Erythroblast (primary cell): ENCODE data around the gene SPTLC2.
"Not testable (repeated sequence)": the region's sequence is repeated elsewhere in the genome, so short reads cannot be mapped to it uniquely, and the experiment has no call there.

Source experiments
- DNase-seq, 2 experiments: peaks; one replicate each; lab custom pipeline; 2025; lab: John Stamatoyannopoulos, UW
- GATA1 ChIP-seq: IDR thresholded peaks from 2 replicates; pipeline ENCODE4 v1.6.1; 2011; ENCODE audit warnings: low read depth, mild to moderate bottlenecking, control low read depth, low read length, moderate library complexity
- POLR2A ChIP-seq: IDR thresholded peaks from 2 replicates; pipeline ENCODE4 v1.6.1; 2011; ENCODE audit warnings: mild to moderate bottlenecking, low read length

Gene SPTLC2

DNA sequence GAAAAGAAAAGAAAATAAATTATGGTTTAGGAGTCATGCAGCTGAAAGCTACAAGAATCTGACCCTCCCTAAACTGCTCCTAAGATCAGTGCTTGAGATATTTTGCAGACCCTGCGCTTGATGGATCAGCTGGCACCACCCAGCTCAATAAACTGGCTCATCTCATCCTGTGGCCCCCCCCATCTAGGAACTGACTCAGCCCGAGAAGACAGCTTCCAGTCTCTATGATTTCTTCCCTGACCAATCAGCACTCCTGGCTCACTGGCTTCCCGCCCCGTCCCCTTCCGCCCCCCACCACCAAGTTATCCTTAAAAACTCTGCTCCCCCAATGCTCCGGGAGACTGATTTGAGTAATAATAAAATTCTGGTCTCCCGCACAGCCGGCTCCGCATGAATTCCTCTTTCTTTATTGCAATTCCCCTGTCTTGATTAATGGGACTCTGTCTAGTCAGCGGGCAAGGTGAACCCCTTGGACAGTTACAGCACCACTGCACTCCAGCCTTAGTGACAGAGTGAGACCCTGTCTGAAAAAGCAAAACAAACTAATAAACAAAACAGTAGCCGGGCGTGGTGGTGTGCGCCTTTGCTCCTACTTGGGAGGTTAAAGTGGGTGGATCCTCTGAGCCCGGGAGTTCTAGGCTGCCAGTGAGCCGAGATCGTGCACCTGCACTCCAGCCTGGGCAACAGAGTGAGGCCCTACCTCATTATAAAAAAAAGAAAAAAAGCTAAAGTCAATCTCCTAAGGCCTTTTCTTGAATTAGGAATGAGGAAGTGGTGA is 24.5 kb upstream of the SPTLC2 start:
- DNase-seq = peak; percentile 22 to 42

GRCh38 chr14:77638771-77639171 is 22.3 kb upstream of the SPTLC2 start:
- peak in 1 of 2 experiments; percentile 23 for DNase-seq
- TF ChIP-seq GATA1 (no peak), POLR2A (no peak)

More for the DNA sequence above, 24.5 kb upstream of the SPTLC2 start:
- TF ChIP-seq GATA1 = no peak
- no peak for TF ChIP-seq POLR2A

DNA sequence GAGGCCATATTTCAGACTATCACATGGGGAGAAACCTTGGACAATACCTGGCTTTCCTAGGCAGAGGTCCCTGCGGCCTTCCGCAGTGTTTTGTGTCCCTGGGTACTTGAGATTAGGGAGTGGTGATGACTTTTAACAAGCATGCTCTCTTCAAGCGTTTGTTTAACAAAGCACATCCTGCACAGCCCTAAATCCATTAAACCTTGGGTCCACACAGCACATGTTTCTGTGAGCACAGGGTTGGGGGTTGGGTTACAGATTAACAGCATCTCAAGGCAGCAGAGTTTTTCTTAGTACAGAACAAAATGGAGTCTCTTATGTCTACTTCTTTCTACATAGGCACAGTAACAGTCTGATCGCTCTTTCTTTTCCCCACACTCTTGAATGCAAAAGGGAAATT is 19.4 kb upstream of the SPTLC2 start:
- not testable (repeated sequence) for DNase-seq

- not testable (repeated sequence) for DNase-seq
These were observed 19.0 kb upstream of the SPTLC2 start for GRCh38 chr14:77635466-77635865.

DNA sequence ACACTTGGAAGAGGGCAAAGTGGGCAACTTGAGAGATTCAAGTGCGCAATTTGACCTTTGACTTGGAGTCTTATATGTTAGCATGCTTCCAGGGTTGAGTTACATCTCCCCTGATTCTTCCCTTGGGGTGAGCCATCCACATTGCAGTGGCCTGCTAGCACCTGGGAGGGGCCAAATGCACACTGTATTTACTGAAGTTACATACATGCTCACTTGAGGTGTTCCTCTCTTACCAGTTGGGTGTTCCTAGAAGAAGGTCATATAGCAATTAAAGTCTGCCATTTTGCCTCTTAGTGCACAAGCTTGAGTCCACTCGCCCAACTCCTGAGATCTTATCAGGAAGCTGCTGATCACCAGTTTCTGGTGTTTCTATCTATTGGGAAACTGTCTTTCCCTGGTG is 13.7 kb upstream of the SPTLC2 start:
- TF ChIP-seq GATA1 = no peak
- no peak for TF ChIP-seq POLR2A
- no peak for DNase-seq

DNA sequence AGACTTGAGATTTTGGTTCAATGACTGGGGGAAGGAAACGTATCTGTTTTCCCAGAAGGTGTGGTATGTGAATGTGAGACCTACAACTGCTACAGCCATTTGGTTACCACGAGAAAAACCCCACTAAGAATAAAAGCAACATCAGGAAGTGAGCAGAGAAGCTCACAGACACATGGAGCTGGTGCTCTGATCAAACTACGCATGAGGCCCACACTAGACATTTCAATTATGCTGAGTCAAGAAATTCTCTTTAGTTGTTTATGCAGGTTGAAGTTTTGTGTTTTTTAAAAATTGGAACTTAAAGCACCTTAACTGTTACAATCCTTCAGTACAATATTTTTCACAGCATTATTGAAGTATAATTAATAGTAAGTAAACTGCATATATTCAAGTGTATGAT is 8.9 kb upstream of the SPTLC2 start:
- no peak for DNase-seq
- no peak for TF ChIP-seq POLR2A
- TF ChIP-seq GATA1 = no peak

- TF ChIP-seq GATA1 = no peak
- no peak for TF ChIP-seq POLR2A
- DNase-seq = no peak
These were observed 6.8 kb upstream of the SPTLC2 start for GRCh38 chr14:77623201-77623600.

GRCh38 chr14:77622366-77622961 is 6.0 kb upstream of the SPTLC2 start:
- TF ChIP-seq GATA1 = no peak
- TF ChIP-seq POLR2A = no peak
- no peak for DNase-seq

GRCh38 chr14:77620222-77620870 is 3.9 kb upstream of the SPTLC2 start:
- DNase-seq = no peak
- no peak for TF ChIP-seq POLR2A
- TF ChIP-seq GATA1 = no peak

GRCh38 chr14:77618381-77618970 is 2.0 kb upstream of the SPTLC2 start:
- no peak for DNase-seq
- no peak for TF ChIP-seq POLR2A
- no peak for TF ChIP-seq GATA1

DNA sequence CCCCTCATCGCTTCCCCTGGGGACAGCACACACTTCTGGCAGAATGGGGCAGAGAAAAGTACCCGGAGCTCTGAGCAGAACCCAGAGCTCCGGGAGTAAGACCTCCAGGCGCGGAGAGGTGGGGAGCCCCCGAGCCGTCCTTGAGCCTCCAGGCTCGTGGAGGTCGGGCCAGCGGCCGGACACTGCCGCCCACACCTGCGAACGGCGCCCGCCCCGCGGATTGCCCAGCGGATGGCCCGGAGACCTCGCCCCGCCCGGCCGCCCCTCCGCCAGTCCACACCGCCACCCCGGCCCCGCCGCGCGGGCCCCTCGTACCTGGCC is 344 bp downstream of the SPTLC2 start:
- DNase-seq = no peak
- no peak for TF ChIP-seq GATA1

DNA sequence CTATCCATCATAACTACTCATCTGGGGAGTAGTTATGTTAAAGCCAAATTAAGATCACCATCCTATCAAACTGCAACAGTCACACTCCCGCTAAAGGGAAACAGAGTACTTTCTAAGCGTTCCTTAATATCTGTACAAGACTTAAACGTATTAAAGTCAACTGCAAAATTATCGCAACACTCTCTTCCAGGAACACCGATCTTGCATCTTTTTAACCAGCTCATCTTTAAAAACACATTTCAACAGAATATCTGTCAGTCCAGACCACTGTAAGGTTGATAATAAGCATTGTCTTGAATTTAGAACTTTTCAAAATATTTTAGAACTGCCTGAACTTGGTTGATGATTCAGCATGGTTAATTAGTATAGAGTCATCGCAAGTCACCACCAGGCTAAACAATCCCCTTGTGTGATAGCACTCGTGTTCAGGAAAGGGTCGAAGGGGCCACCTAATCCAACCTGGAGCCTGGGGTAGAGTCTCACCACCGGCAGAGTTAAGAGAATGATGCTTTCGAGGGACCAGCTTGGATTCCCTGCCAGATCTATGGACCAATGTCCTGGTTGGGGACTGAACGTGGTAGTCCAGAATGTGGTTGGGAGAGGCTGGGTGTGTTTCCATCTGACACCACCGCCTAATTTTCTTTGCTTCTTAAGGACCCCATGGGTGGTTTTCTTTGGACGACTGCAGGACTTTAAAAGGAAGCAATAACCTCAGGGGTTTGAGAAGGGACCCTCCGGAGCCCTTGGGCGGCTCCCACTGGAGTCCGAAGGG is 890 bp downstream of the SPTLC2 start:
- TF ChIP-seq GATA1 = no peak
- peak; percentile 53 for TF ChIP-seq POLR2A
- peak; percentile 76 for DNase-seq

- peak in 1 of 2 experiments; percentile 10 for DNase-seq
- TF ChIP-seq GATA1 = no peak
- TF ChIP-seq POLR2A = no peak
These were observed 3.2 kb downstream of the SPTLC2 start for GRCh38 chr14:77613201-77613600.
